Measurements from ENCODE around the gene CHAD. TPM values are rescaled to one million over a fixed set of nuclear protein-coding genes. Genes with fewer than 3 reads are reported as not detected.
A peak's percentile ranks its signal among the peaks of the same experiment; 100 is the strongest.

Gene CHAD
- total RNA-seq, 1 experiment from 2014 or later, result 0.09 TPM

- DNase-seq (ENCODE audit: low spot score) (no peak), ATAC-seq (no peak)
- peak overlapping the region; percentile 76 for H3K4me3 Mint-ChIP-seq
- no peak for TF ChIP-seq RORB (CRISPR knock-in tag; IDR thresholded peaks at IDR 0.05)
- TF ChIP-seq ZNF416 (CRISPR knock-in tag; IDR thresholded peaks at IDR 0.05), result no peak
- no peak for TF ChIP-seq IRF2 (CRISPR knock-in tag; IDR thresholded peaks at IDR 0.05; ENCODE audit: borderline replicate concordance, low read depth)
- TF ChIP-seq NR2C2 (CRISPR knock-in tag; IDR thresholded peaks at IDR 0.05), result no peak
- no peak for TF ChIP-seq HMGXB4 (CRISPR knock-in tag; IDR thresholded peaks at IDR 0.05)
- TF ChIP-seq NFYB (CRISPR knock-in tag; conservative IDR thresholded peaks at IDR 0.05; ENCODE audit: low read depth), result no peak
- TF ChIP-seq, protein P1, sequence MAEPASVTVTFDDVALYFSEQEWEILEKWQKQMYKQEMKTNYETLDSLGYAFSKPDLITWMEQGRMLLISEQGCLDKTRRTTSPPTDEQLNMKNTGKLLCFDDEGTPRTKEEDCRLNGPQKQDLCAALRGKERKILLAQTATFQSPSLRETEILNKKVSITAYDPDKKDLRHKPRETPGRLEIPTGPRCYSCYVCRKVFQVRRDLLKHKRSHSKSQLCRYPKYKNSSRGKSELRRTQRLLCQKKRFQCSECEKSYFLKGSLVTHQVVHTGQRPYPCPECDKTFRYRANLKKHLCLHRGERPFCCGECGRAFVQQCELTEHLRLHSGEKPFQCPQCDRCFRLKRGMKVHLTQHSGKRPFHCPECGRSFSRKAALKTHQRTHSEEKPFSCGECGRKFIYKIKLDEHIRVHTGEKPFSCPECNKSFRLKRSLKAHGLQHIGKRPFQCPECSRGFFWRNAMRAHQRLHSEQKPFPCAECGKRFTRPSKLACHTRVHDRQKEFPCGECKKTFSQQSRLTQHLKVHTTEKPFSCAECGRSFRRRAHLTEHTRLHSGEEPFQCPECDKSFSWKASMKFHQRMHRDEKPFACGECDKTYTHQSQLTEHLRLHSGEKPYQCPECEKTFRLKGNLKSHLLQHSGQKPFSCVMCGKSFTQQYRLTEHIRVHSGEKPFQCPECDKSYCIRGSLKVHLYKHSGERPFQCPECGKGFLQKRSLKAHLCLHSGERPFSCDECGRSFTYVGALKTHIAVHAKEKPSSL (CRISPR knock-in tag; conservative IDR thresholded peaks at IDR 0.05), result no peak
- TF ChIP-seq MLX (CRISPR knock-in tag; IDR thresholded peaks at IDR 0.05), result no peak
- TF ChIP-seq USF2 (CRISPR knock-in tag; IDR thresholded peaks at IDR 0.05), result no peak
- ChIA-PET CTCF (interaction anchor here (0.9 to 3.6 kb wide), 2 partner anchors 28 to 225 kb away, joined by 8 to 49 read pairs; partner anchors contain the start of gene LRRC59), POLR2A (no interaction called here)
- H3K9me3 Mint-ChIP-seq, result peaks cover 5% of the 10 kb centered on the region; the same call in 1 of the 2 replicates
- H3K27ac Mint-ChIP-seq, result no peak overlapping the region
- H3K4me1 Mint-ChIP-seq, result peaks cover 17% of the 10 kb centered on the region
- H3K27me3 Mint-ChIP-seq (ENCODE audit: low read depth), result peaks cover 24% of the 10 kb centered on the region
- H3K36me3 Mint-ChIP-seq, result no peaks in the 10 kb centered on the region
Measured at GRCh38 chr17:50424996-50425681, 43.5 kb downstream of the CHAD start.

DNA sequence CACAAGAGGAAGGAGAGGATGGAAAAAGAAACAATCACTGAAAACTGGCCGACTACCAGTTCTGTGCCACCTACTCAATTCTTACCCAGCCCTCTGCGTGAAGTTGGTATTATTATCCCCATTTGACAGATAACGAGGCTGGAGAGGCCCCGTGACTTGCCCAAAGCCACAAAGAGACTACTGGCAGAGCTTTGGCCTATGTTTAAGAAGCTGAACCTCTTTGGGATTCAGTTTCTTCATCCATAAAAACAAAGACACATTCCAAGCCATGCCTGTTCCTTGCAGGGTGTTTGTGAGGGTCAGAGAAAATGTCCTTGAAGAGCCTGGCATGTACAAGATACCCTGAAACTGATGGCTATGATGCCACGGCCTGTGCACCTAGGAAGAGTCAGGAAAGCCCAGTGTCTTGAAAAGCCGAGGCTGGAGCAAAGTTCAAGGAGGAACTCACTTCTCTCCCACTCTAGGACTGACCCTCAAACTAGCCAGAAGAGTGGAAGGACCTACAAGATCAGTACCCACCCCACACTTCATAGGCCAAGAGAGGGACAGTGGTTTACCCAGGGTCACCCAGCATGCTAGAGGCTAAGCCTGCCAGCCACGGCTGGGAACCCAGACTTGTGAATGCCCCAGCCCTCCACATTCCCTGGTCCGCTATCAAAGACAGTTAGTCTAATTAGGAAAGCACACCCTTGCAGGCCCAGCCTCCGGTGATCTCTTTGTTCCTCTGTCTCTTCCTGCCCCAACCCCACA is 44.3 kb downstream of the CHAD start:
- H3K4me3 Mint-ChIP-seq, result no peak overlapping the region
- no peak overlapping the region for H3K27ac Mint-ChIP-seq
- no peak for TF ChIP-seq EMX1 (CRISPR knock-in tag; IDR thresholded peaks at IDR 0.05)
- TF ChIP-seq IRF2 (CRISPR knock-in tag; IDR thresholded peaks at IDR 0.05; ENCODE audit: borderline replicate concordance, low read depth), result no peak
- no peak for TF ChIP-seq PRDM15 (CRISPR knock-in tag; IDR thresholded peaks at IDR 0.05)
- no peak for TF ChIP-seq ZNF138 (CRISPR knock-in tag; conservative IDR thresholded peaks at IDR 0.05)
- no peak for TF ChIP-seq ZNF219 (CRISPR knock-in tag; IDR thresholded peaks at IDR 0.05; ENCODE audit: borderline replicate concordance)
- no peak for TF ChIP-seq ELF4 (CRISPR knock-in tag; IDR thresholded peaks at IDR 0.05; ENCODE audit: low read depth)
- TF ChIP-seq, protein P2, sequence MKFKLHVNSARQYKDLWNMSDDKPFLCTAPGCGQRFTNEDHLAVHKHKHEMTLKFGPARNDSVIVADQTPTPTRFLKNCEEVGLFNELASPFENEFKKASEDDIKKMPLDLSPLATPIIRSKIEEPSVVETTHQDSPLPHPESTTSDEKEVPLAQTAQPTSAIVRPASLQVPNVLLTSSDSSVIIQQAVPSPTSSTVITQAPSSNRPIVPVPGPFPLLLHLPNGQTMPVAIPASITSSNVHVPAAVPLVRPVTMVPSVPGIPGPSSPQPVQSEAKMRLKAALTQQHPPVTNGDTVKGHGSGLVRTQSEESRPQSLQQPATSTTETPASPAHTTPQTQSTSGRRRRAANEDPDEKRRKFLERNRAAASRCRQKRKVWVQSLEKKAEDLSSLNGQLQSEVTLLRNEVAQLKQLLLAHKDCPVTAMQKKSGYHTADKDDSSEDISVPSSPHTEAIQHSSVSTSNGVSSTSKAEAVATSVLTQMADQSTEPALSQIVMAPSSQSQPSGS (CRISPR knock-in tag; IDR thresholded peaks at IDR 0.05; ENCODE audit: borderline replicate concordance, low read depth), result no peak
- no peak for TF ChIP-seq FOXK1 (CRISPR knock-in tag; IDR thresholded peaks at IDR 0.05)
- H3K4me1 Mint-ChIP-seq, result peaks cover 17% of the 10 kb centered on the region
- ChIA-PET CTCF (interaction anchor here (3.6 kb wide), 1 partner anchor 28 kb away, joined by 49 read pairs; the partner anchor contains the start of gene LRRC59), POLR2A (no interaction called here)
- no peak for DNase-seq (ENCODE audit: low spot score)
- H3K9me3 Mint-ChIP-seq, result peaks cover 11% of the 10 kb centered on the region
- peaks cover 25% of the 10 kb centered on the region for H3K27me3 Mint-ChIP-seq (ENCODE audit: low read depth)
- peaks cover under 1% of the 10 kb centered on the region for H3K36me3 Mint-ChIP-seq
- no peak for ATAC-seq
